Measurements from ENCODE around the gene COQ4.
"Not testable (repeated sequence)": the region's sequence is repeated elsewhere in the genome, so short reads cannot be mapped to it uniquely, and the experiment has no call there.

COQ4 gene

DNA sequence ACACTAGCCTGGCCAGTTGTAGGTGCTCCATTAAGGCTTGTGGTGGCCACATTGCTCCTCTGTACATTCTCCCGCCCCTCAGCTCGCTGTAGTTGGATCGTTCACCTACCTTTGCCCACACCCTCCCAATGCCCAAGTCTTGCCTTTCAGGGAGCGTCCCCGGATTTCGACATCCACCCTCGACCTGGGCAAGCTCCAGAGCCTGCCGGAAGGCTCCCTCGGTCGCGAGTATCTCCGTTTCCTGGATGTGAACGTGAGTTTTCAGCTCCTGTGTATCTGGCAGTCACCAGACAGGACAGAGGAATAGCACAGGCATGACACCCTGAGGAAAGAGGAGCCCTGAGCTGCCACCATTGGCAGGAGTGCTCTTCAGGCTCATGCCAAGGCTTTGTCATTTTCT is 3.0 kb downstream of the COQ4 start:
- in situ Hi-C loops (cut with HindIII; ENCODE audit: low sequenced_read_pairs) = no loop called here
- no peak for DNase-seq (ENCODE audit: low read depth, low spot score)
- TF ChIP-seq, protein P1, sequence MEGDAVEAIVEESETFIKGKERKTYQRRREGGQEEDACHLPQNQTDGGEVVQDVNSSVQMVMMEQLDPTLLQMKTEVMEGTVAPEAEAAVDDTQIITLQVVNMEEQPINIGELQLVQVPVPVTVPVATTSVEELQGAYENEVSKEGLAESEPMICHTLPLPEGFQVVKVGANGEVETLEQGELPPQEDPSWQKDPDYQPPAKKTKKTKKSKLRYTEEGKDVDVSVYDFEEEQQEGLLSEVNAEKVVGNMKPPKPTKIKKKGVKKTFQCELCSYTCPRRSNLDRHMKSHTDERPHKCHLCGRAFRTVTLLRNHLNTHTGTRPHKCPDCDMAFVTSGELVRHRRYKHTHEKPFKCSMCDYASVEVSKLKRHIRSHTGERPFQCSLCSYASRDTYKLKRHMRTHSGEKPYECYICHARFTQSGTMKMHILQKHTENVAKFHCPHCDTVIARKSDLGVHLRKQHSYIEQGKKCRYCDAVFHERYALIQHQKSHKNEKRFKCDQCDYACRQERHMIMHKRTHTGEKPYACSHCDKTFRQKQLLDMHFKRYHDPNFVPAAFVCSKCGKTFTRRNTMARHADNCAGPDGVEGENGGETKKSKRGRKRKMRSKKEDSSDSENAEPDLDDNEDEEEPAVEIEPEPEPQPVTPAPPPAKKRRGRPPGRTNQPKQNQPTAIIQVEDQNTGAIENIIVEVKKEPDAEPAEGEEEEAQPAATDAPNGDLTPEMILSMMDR (IDR thresholded peaks at IDR 0.05; ENCODE audit: low read depth, low read length) = no peak

DNA sequence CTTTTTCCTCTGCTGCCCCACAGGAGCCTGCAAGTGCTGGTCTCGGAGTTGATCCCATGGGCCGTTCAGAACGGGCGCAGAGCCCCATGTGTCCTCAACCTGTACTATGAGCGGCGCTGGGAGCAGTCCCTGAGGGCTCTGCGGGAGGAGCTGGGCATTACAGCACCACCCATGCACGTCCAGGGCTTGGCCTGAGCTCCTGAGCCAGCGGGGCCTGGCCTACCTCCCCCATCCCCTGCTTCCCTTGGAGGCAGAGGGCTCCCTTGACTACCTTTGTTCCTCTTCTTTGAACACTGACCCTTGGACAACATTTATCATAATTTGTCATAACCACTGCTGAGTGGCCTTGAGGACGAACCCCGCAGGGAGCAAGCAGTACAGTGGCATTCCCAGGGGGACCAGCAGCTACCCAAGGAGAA is 10.8 kb downstream of the COQ4 start:
- DNase-seq (ENCODE audit: low read depth, low spot score) = no peak
- in situ Hi-C loops (cut with HindIII; ENCODE audit: low sequenced_read_pairs) = no loop called here
- TF ChIP-seq, protein P1 (IDR thresholded peaks at IDR 0.05; ENCODE audit: low read depth, low read length) = no peak
- no peak overlapping the region for H3K4me3 ChIP-seq (ENCODE audit: low read depth, low read length)

More for the DNA sequence above, 3.0 kb downstream of the COQ4 start:
- no peak overlapping the region for H3K4me3 ChIP-seq (ENCODE audit: low read depth, low read length)

DNA sequence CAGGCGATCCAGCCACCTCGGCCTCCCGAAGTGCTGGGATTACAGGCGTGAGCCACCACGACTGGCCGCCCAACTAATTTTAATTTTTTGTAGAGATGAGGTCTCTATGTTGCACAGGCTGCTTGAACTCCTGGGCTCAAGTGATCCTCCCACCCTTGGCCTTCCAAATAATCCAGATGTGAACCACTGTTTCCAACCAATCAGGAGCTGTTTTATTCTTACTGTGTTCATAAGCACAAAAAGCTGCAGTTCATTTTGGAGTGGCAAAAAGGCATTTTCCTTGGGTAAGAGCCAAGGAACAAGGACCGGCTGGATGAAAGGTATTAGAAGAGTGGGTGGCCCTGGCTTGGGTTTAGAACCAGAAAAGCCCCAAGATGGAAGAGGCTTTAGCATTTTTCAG is 12.5 kb downstream of the COQ4 start:
- in situ Hi-C loops (cut with HindIII; ENCODE audit: low sequenced_read_pairs) = no loop called here
- TF ChIP-seq, protein P1 (IDR thresholded peaks at IDR 0.05; ENCODE audit: low read depth, low read length) = no peak
- DNase-seq (ENCODE audit: low read depth, low spot score) = no peak
- no peak overlapping the region for H3K4me3 ChIP-seq (ENCODE audit: low read depth, low read length)

DNA sequence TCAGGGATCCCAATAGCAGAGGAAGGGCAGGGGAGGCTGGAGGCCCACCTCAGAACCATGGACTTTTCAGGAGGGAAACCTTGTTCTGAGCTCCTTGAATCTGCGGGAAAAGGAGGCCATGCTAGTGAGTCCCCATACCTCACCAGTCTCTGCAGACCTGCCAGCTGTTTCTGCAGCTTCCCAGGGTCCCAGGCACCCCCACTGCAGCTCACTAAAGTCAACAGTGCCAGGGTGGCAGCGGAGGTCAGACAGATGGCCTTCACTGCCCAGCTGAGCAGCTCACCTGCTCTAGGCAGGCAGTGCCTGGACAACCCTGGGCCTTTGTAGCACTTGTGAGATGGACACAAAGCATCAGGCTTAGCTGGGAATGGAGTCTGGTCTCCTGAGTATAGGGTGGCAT is 13.3 kb downstream of the COQ4 start:
- in situ Hi-C loops (cut with HindIII; ENCODE audit: low sequenced_read_pairs) = no loop called here

DNA sequence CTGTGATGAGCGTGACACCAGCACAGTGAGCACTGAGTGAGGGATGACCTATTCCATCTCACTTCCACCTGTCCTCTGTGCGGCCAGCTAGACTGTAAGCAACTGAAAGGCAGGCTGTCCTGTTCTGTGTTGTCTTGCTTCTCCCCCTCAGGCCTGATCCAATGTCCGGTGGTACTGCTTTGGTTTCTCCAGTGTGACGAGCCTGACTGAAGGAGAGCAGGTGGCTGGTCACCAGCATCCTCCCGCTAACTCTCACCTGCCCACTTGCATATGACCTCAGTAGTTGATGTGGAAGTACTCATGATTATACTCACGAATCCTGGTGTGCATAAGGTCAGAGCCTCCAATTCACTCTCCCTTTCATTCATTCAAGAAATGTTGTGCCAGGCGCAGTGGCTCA is 15.3 kb downstream of the COQ4 start:
- no peak for DNase-seq (ENCODE audit: low read depth, low spot score)
- TF ChIP-seq, protein P1 (IDR thresholded peaks at IDR 0.05; ENCODE audit: low read depth, low read length) = no peak
- no peak overlapping the region for H3K4me3 ChIP-seq (ENCODE audit: low read depth, low read length)
- in situ Hi-C loops (cut with HindIII; ENCODE audit: low sequenced_read_pairs) = no loop called here

More for the DNA sequence above, 13.3 kb downstream of the COQ4 start:
- no peak overlapping the region for H3K4me3 ChIP-seq (ENCODE audit: low read depth, low read length)
- no peak for DNase-seq (ENCODE audit: low read depth, low spot score)
- TF ChIP-seq, protein P1 (IDR thresholded peaks at IDR 0.05; ENCODE audit: low read depth, low read length) = no peak

DNA sequence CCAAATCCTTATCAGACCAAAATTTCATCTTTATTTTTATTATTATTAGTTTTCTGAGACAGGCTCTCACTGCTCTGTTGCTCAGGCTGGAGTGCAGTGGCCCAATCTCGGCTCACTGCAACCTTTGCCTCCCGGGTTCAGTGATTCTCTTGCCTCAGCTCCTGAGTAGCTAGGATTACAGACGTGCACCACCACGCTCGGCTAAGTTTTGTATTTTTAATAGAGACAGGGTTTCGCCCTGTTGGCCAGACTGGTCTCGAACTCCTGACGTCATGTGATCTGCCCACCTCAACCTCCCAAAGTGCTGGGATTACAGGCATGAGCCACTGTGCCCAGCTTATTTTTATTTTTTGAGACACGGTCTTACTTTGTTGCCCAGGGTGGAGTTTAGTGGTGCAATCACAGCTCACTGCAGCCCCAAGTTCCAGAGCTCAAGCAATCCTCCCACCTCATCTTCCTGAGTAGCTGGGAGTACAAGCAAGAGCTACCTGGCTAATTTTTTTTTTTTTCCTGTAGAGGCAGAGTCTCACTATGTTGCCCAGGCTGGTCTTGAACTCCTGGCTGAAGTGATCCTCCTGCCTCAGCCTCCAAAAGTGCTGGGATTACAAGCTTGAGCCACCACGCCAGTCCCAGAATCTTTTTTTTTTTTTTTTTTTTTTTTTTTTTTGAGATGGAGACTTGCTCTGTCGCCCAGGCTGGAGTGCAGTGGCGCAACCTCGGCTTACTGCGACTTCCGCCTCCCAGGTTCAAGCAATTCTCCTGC is 16.4 kb downstream of the COQ4 start:
- in situ Hi-C loops (cut with HindIII; ENCODE audit: low sequenced_read_pairs) = not testable (repeated sequence)

More for the DNA sequence above, 16.4 kb downstream of the COQ4 start:
- not testable (repeated sequence) for H3K4me3 ChIP-seq (ENCODE audit: low read depth, low read length); DNase-seq (ENCODE audit: low read depth, low spot score)

All from astrocyte of the spinal cord (primary cell).